ENCODE measurements around the gene AIG1.
A peak's percentile ranks its signal among the peaks of the same experiment; 100 is the strongest.

The AIG1 gene

GRCh38 chr6:143097224-143097795 is 36.6 kb downstream of the AIG1 start:
- DNase-seq (ENCODE audit: low read depth) = no peak

GRCh38 chr6:143098054-143098671 is 37.5 kb downstream of the AIG1 start:
- no peak for DNase-seq (ENCODE audit: low read depth)

- no peak for DNase-seq (ENCODE audit: low read depth)
These were observed 39.0 kb downstream of the AIG1 start for GRCh38 chr6:143099647-143100046.

- DNase-seq (ENCODE audit: low read depth) = no peak
These were observed 39.7 kb downstream of the AIG1 start for GRCh38 chr6:143100429-143100828.

- no peak for DNase-seq (ENCODE audit: low read depth)
These were observed 43.2 kb downstream of the AIG1 start for GRCh38 chr6:143103916-143104315.

GRCh38 chr6:143107440-143107839 is 46.8 kb downstream of the AIG1 start:
- DNase-seq (ENCODE audit: low read depth) = peak; percentile 4

GRCh38 chr6:143107911-143108761 is 47.4 kb downstream of the AIG1 start:
- DNase-seq (ENCODE audit: low read depth) = peak; percentile 83

- no peak for DNase-seq (ENCODE audit: low read depth)
These were observed 48.5 kb downstream of the AIG1 start for GRCh38 chr6:143109196-143109595.

GRCh38 chr6:143110572-143110971 is 49.9 kb downstream of the AIG1 start:
- DNase-seq (ENCODE audit: low read depth) = peak; percentile 12

DNA sequence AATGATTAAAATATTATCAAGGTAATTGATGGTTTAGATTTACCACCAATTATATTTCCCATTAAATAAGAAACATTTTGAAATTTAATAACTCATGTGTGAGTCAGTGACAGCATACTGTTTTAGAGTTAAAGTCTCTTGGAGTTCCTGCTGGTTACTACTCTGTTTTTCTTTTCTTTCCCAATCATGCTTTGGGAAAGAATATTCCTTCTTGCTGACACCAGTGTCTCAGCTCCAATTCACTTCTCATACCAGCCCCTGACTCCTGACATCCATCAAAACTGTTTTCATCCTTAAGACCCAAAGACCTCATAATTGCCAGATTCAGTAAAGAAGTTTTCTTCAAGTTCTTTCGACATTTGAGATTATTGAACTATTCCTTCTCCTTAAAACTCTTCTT is 50.3 kb downstream of the AIG1 start:
- peak; percentile 27 for DNase-seq (ENCODE audit: low read depth)

DNA sequence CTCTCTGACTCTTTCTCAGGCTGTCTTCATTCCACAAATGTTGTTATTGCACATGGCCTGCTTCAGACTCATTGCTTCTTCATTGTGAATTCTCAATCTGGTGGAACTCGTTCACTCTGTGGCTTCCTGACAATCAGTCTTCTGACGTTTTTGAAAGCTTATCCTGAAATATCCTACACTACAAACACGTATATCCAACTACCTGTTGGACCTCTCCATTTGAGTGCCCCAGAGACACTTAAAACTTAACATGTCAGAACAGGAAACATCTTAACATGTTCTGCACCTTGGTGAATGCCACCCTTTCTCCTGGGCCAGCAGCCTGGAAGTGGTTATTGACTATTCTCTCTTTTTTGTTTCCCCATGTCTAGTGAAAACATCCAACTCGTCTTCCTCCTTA is 50.8 kb downstream of the AIG1 start:
- DNase-seq (ENCODE audit: low read depth) = no peak

GRCh38 chr6:143112084-143112768 is 51.5 kb downstream of the AIG1 start:
- no peak for DNase-seq (ENCODE audit: low read depth)

GRCh38 chr6:143112837-143113236 is 52.1 kb downstream of the AIG1 start:
- no peak for DNase-seq (ENCODE audit: low read depth)

DNA sequence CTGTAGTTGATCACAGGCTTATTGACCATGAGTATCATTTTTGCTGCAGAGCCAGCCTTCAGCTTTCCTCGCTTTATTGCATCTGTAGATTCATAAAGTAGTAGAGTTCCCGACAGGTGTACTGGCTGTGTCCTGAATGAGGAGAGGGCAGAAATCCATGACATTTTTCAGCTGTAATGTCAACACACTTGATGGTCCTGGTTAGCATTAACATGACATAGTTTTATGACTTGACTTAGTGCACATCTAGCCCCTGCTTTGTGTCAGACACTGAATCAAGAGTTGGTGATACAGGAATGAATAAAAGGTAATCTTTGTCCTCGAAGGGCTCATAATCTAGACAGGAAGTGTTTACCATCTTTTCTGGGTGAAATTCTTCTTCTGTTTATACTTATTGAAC is 55.0 kb downstream of the AIG1 start:
- DNase-seq (ENCODE audit: low read depth) = no peak

DNA sequence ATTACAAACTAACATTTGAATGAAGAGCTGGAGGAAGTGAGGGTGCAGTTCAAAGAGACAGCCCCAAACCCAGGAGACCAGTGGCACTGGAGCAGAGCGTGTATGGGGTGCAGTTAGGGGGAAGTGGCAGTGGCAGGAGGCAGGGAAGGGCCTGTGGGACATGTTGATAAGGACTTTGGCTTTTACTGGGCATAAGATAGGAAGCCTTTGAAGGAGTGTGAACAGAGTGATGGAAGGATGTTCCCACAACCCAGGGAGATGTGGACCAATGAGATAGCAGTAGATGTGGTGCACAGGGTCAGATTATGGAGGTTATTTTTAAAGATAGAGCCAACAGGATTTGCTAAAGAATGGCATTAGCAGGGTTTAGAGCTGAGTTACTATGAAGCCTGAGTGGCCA is 56.4 kb downstream of the AIG1 start:
- no peak for DNase-seq (ENCODE audit: low read depth)

DNA sequence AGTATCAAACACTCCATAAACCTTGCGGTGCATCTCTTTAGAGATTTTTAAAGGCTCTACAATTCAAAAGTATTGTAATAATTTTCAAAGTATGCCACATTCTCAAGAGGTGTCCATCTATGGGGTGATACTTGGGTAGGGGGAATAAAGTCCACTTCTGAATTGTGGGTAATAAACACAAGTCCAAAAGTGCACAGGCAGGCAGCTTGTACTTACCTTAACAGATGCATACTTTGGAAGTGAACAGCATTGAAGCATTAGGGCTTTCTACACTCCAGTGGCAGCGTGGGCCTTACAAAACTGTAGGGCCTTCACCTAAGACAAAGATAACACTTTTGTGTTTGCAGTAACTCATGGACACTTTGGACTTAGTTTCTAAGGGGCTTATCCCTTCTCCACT is 58.6 kb downstream of the AIG1 start:
- no peak for DNase-seq (ENCODE audit: low read depth)

DNA sequence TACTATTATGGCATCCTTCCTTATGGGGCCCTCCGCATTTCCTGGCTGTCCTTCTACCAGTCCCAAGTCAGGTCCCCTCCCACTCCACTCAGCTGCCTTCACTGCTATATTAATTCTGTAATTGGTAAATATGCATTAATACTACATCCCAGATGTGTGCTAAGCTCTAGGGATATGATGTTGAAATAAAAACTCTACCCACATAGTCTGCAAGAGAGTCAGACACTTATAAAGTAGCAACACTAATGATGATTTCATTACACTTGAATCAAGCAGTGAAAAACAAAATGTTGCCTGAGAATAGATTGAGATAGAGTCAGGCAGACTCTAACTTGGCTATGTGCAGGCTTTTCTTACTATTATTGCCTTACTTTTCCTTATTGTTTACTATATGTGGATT is 62.4 kb downstream of the AIG1 start:
- DNase-seq (ENCODE audit: low read depth) = peak; percentile 56

- no peak for DNase-seq (ENCODE audit: low read depth)
These were observed 63.3 kb downstream of the AIG1 start for GRCh38 chr6:143123941-143124340.

DNA sequence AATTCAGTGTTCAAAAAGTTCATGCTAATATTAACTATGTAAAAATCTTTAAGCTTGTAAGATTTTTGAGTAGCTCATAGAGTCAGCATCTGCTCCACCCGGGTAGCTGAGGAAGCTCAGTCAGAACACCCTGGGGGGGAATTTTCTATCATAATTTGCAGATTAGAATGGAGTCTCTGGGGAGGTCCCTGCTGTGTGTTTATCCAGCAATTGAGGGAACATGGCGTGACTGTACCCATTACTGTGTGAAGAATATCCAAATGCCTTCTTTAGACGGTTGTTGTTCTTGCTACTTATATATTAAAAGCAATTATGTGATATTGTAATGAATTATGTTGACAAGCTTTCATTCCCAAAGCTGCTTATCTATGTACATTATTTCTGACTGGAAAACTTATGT is 64.8 kb downstream of the AIG1 start:
- no peak for DNase-seq (ENCODE audit: low read depth)

GRCh38 chr6:143125864-143126573 is 65.3 kb downstream of the AIG1 start:
- no peak for DNase-seq (ENCODE audit: low read depth)

GRCh38 chr6:143126574-143126941 is 65.9 kb downstream of the AIG1 start:
- DNase-seq (ENCODE audit: low read depth) = no peak

Data from fibroblast of gingiva (primary cell).